B cell (primary cell): ENCODE measurements around the gene AFDN.

Source experiments
- CTCF ChIP-seq: fragments of 200-600 bp; IDR thresholded peaks from one replicate; pipeline ENCODE4 v1.8.0; 2022; ENCODE audit warnings: antibody characterized with exemption, mild to moderate bottlenecking
- EZH2 ChIP-seq: IDR thresholded peaks from 2 replicates; pipeline ENCODE4 v1.6.1; 2012; ENCODE audit warnings: borderline replicate concordance, low read depth, mild to moderate bottlenecking, moderate library complexity, low read length; ENCODE audit not compliant: insufficient read depth, poor library complexity, severe bottlenecking

- TF ChIP-seq CTCF (no peak), EZH2 (no peak)
Measured at GRCh38 chr6:167789358-167789757, 37.4 kb upstream of the AFDN start.
